HepG2 (cell line): ENCODE measurements around the gene ZNF66. TPM values are rescaled to one million over a fixed set of nuclear protein-coding genes. Genes with fewer than 3 reads are reported as not detected.

Experiments
- DMAP1 ChIP-seq: IDR thresholded peaks from 2 replicates; pipeline ENCODE4 v1.6.1; 2016
- DPF2 ChIP-seq: sonication (generic); formaldehyde crosslinking; IDR thresholded peaks from 2 replicates; pipeline ENCODE4 v1.4.0; 2020; ENCODE audit warnings: mild to moderate bottlenecking, low read depth, missing genetic modification reagents, borderline replicate concordance
- DRAP1 ChIP-seq: IDR thresholded peaks from 2 replicates; pipeline ENCODE4 v1.6.1; 2016; ENCODE audit warnings: missing genetic modification reagents, missing compliant biosample characterization
- EZH2 ChIP-seq: conservative IDR thresholded peaks from 2 replicates; pipeline ENCODE4 v1.6.1; 2012; ENCODE audit warnings: mild to moderate bottlenecking, low read depth, low read length, moderate library complexity
- HNF1B ChIP-seq: sonication (generic); formaldehyde crosslinking; IDR thresholded peaks from 2 replicates; pipeline ENCODE4 v1.5.1; 2020; ENCODE audit warnings: mild to moderate bottlenecking, moderate library complexity, missing genetic modification reagents
- HOXA3 ChIP-seq: sonication (generic); formaldehyde crosslinking; IDR thresholded peaks from 2 replicates; pipeline ENCODE4 v1.5.0; 2020; ENCODE audit warnings: missing genetic modification reagents
- IRF2 ChIP-seq: IDR thresholded peaks from 2 replicates; pipeline ENCODE4 v1.6.1; 2018; ENCODE audit warnings: missing genetic modification reagents, missing compliant biosample characterization
- KDM2A ChIP-seq: sonication (generic); formaldehyde crosslinking; IDR thresholded peaks from 2 replicates; pipeline ENCODE4 v1.4.0; 2020; ENCODE audit warnings: low read depth, missing genetic modification reagents, borderline replicate concordance
- NAIF1 ChIP-seq: sonication (generic); formaldehyde crosslinking; IDR thresholded peaks from 2 replicates; pipeline ENCODE4 v1.5.0; 2020; ENCODE audit warnings: mild to moderate bottlenecking, missing genetic modification reagents, borderline replicate concordance
- PRMT3 ChIP-seq: sonication (generic); formaldehyde crosslinking; IDR thresholded peaks from 2 replicates; pipeline ENCODE4 v1.8.1; 2022; ENCODE audit warnings: low read depth, mild to moderate bottlenecking, moderate library complexity, missing genetic modification reagents, borderline replicate concordance
- SMAD1 ChIP-seq: sonication (generic); formaldehyde crosslinking; IDR thresholded peaks from 2 replicates; pipeline ENCODE4 v1.4.0; 2020; ENCODE audit warnings: missing genetic modification reagents, low read depth, mild to moderate bottlenecking, borderline replicate concordance
- SMC3 ChIP-seq: IDR thresholded peaks from 2 replicates; pipeline ENCODE4 v1.6.1; 2011; ENCODE audit warnings: low read length, improper control_type of control experiment
- TP53 ChIP-seq: sonication (generic); formaldehyde crosslinking; conservative IDR thresholded peaks from 2 replicates; pipeline ENCODE4 v1.4.0; 2020; ENCODE audit warnings: missing genetic modification reagents
- YY1 ChIP-seq: IDR thresholded peaks from 2 replicates; pipeline ENCODE4 v1.6.1; 2011; ENCODE audit warnings: low read length, low read depth, moderate library complexity, mild to moderate bottlenecking; ENCODE audit not compliant: insufficient read depth, insufficient replicate concordance
- ZFX ChIP-seq: sonication (generic); formaldehyde crosslinking; IDR thresholded peaks from 2 replicates; pipeline ENCODE4 v1.4.0; 2020; ENCODE audit warnings: mild to moderate bottlenecking, low read depth, missing genetic modification reagents, moderate library complexity
- ZFY ChIP-seq: sonication (generic); formaldehyde crosslinking; IDR thresholded peaks from 2 replicates; pipeline ENCODE4 v1.4.0; 2020; ENCODE audit warnings: missing genetic modification reagents
- ZNF24 ChIP-seq: fragments of 450-650 bp; IDR thresholded peaks from 2 replicates; pipeline ENCODE4 v1.6.1; 2017; ENCODE audit warnings: antibody characterized with exemption, mild to moderate bottlenecking
- ZNF441 ChIP-seq: sonication (generic); formaldehyde crosslinking; IDR thresholded peaks from 2 replicates; pipeline ENCODE4 v1.7.0; 2021; ENCODE audit warnings: missing genetic modification reagents, borderline replicate concordance
- ZNF598 ChIP-seq: sonication (generic); formaldehyde crosslinking; IDR thresholded peaks from 2 replicates; pipeline ENCODE4 v1.5.1; 2020; ENCODE audit warnings: mild to moderate bottlenecking, missing genetic modification reagents, borderline replicate concordance
- ZNF652 ChIP-seq: IDR thresholded peaks from 2 replicates; pipeline ENCODE4 v1.6.1; 2016; ENCODE audit warnings: low read depth, borderline replicate concordance
- ZNF660 ChIP-seq: sonication (generic); formaldehyde crosslinking; IDR thresholded peaks from 2 replicates; pipeline ENCODE4 v1.5.1; 2020; ENCODE audit warnings: mild to moderate bottlenecking, low read depth, missing genetic modification reagents, borderline replicate concordance
- ZNF674 ChIP-seq: sonication (generic); formaldehyde crosslinking; IDR thresholded peaks from 2 replicates; pipeline ENCODE4 v1.5.0; 2020; ENCODE audit warnings: low read depth, mild to moderate bottlenecking, missing genetic modification reagents
- ZNF773 ChIP-seq: sonication (generic); formaldehyde crosslinking; IDR thresholded peaks from 2 replicates; pipeline ENCODE4 v1.4.0; 2020; ENCODE audit warnings: missing genetic modification reagents, borderline replicate concordance
- ZNF83 ChIP-seq: sonication (generic); formaldehyde crosslinking; IDR thresholded peaks from 2 replicates; pipeline ENCODE4 v1.4.0; 2020; ENCODE audit warnings: missing genetic modification reagents, mild to moderate bottlenecking, borderline replicate concordance
- ZNF841 ChIP-seq: sonication (generic); formaldehyde crosslinking; IDR thresholded peaks from 2 replicates; pipeline ENCODE4 v1.8.1; 2023; ENCODE audit warnings: missing genetic modification reagents, borderline replicate concordance
- ZNF878 ChIP-seq: sonication (generic); formaldehyde crosslinking; IDR thresholded peaks from 2 replicates; pipeline ENCODE4 v1.8.1; 2023; ENCODE audit warnings: mild to moderate bottlenecking, missing genetic modification reagents, moderate library complexity
- polyA plus RNA-seq, 8 experiments: library from polyadenylated mRNA; depleted of rRNA in 3 of 8; stranded (reverse) in 7 of 8; unstranded in 1 of 8; fragments of >200 nt; fragmentation: Illumina TruSeq in 4 of 8; extraction: Trizol in 4 of 8; gene quantifications; 2 replicates each; pipeline versions ENCODE4 v1.2.1 to v1.2.3, GENCODE V29; 2011 to 2016; ENCODE audit warnings: low read depth in 4 of 8, missing spikeins in 1 of 8, mixed read lengths in 1 of 8; ENCODE audit not compliant: insufficient read depth in 1 of 8
- total RNA-seq, 5 experiments: library from RNA; depleted of rRNA; stranded (reverse); fragments of >200 nt; fragmentation: Illumina TruSeq; extraction: Trizol; gene quantifications; 2 replicates each; pipeline ENCODE4 v1.2.3, GENCODE V29; 2016; ENCODE audit warnings: low read depth in 1 of 5
- TF ChIP-seq, protein P1 (sequence below): sonication (generic); formaldehyde crosslinking; IDR thresholded peaks from 2 replicates; pipeline ENCODE4 v1.4.0; 2020; ENCODE audit warnings: mild to moderate bottlenecking, missing genetic modification reagents

ZNF66 gene
- total and polyA plus RNA-seq, 2 of the 13 experiments (the other 11 are each of a cell fraction or from before 2014, with no cell fraction given), result 4.0 to 8.0 TPM

GRCh38 chr19:20776083-20777076 is at the start of gene ZNF66 (continued):
- TF ChIP-seq EZH2 (no peak), NAIF1 (CRISPR knock-in tag) (no peak), PRMT3 (CRISPR knock-in tag) (no peak), ZNF660 (CRISPR knock-in tag) (no peak), ZNF83 (CRISPR knock-in tag) (no peak), ZFY (CRISPR knock-in tag) (peak; percentile 75; the same call in 1 of the 2 replicates), DRAP1 (peak; percentile 73), ZNF878 (no peak), ZNF598 (no peak), ZNF841 (CRISPR knock-in tag) (no peak), ZFX (peak; percentile 85), ZNF441 (no peak), ZNF652 (no peak), TP53 (no peak), KDM2A (CRISPR knock-in tag) (no peak), IRF2 (CRISPR knock-in tag) (0 out of 2 replicates have a peak, but pooled peaks have one; percentile 18), HOXA3 (no peak), SMAD1 (CRISPR knock-in tag) (no peak), ZNF674 (CRISPR knock-in tag) (no peak), ZNF773 (CRISPR knock-in tag) (no peak), DMAP1 (CRISPR knock-in tag) (peak; percentile 30; the same call in 1 of the 2 replicates), SMC3 (no peak), DPF2 (CRISPR knock-in tag) (no peak), HNF1B (CRISPR knock-in tag) (peak; percentile 45; the same call in 1 of the 2 replicates), ZNF24 (no peak), YY1 (peak; percentile 71)
- TF ChIP-seq, protein P1, sequence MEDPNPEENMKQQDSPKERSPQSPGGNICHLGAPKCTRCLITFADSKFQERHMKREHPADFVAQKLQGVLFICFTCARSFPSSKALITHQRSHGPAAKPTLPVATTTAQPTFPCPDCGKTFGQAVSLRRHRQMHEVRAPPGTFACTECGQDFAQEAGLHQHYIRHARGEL, result no peak
